Endothelial cell of umbilical vein (primary cell): Measurements from ENCODE around the gene PLA2G1B. TPM values are rescaled to one million over a fixed set of nuclear protein-coding genes. Genes with fewer than 3 reads are reported as not detected.

Experiments
- BruUV-seq: library from RNA; stranded (reverse); fragments of 400-500 nt; replicated peaks from 2 replicates; lab custom pipeline; 2021; lab: Mats Ljungman, UMichigan
- CTCF ChIA-PET: fragments of 300-600, 350-600 bp; sonication (Branson Sonifier 250); formaldehyde crosslinking; loops from one replicate; lab custom pipeline; 2021; ENCODE audit warnings: antibody characterized with exemption, inconsistent platforms; lab: Charles Lee
- POLR2A ChIA-PET: fragments of 300-600, 350-600 bp; sonication (Branson Sonifier 250); formaldehyde crosslinking; loops from one replicate; lab custom pipeline; 2021; ENCODE audit warnings: antibody characterized with exemption, inconsistent platforms; lab: Charles Lee
- DNase-seq: peaks from one replicate; pipeline ENCODE4 v3.0.0-alpha.2; 2011; ENCODE audit warnings: low read depth, low spot score
- FAIRE-seq: peaks from 2 replicates; lab custom pipeline; 2011; peaks lifted over from hg19 to GRCh38; lab: Jason Lieb, UNC
- H2AFZ ChIP-seq: 2 replicates; pipeline ENCODE4 v1.6.0; 2012; ENCODE audit warnings: low read depth, low read length, control low read depth, inconsistent platforms
- H3K27ac ChIP-seq: 2 replicates; pipeline ENCODE4 v1.5.1; 2011; ENCODE audit warnings: low read depth, mild to moderate bottlenecking, control low read depth, low read length, moderate library complexity; ENCODE audit not compliant: insufficient read depth
- H3K27me3 ChIP-seq, 2 experiments: 2 replicates each; pipeline versions ENCODE4 v1.6.0 to v1.6.1; 2011; ENCODE audit warnings: low read length in 2 of 2, mixed read lengths in 1 of 2; ENCODE audit not compliant: control insufficient read depth in 2 of 2, insufficient read depth in 2 of 2
- H3K36me3 ChIP-seq, 2 experiments: 2 replicates in 1 of 2; 3 replicates in 1 of 2; pipeline ENCODE4 v1.5.1; 2011; ENCODE audit warnings: low read length in 2 of 2, mild to moderate bottlenecking in 1 of 2, moderate library complexity in 1 of 2; ENCODE audit not compliant: control insufficient read depth in 2 of 2, insufficient read depth in 2 of 2; ENCODE audit errors: extremely low read depth in 1 of 2
- H3K4me1 ChIP-seq: 3 replicates; pipeline ENCODE4 v1.5.1; 2011; ENCODE audit warnings: mild to moderate bottlenecking, low read length; ENCODE audit not compliant: control insufficient read depth, insufficient read depth; ENCODE audit errors: extremely low read depth
- H3K4me2 ChIP-seq: 2 replicates; pipeline ENCODE4 v1.6.1; 2011; ENCODE audit warnings: low read length, control low read depth, mixed read lengths; ENCODE audit not compliant: insufficient read depth
- H3K4me3 ChIP-seq, 3 experiments: fragments of 200-600 bp in 1 of 3; sonication (generic), shearing (Covaris generic) in 1 of 3; replicated peaks in 1 of 3; 2 replicates each; pipeline ENCODE4 v1.5.1; 2011 to 2016; ENCODE audit warnings: control low read depth in 3 of 3, low read length in 3 of 3, mild to moderate bottlenecking in 2 of 3, inconsistent platforms in 1 of 3, low read depth in 1 of 3, moderate library complexity in 1 of 3; ENCODE audit not compliant: insufficient read depth in 1 of 3
- H3K79me2 ChIP-seq: 2 replicates; pipeline ENCODE4 v1.6.0; 2012; ENCODE audit warnings: low read length, inconsistent platforms; ENCODE audit not compliant: control insufficient read depth, insufficient read depth
- H3K9ac ChIP-seq: replicated peaks from 2 replicates; pipeline ENCODE3; 2011; ENCODE audit warnings: low read length, control low read depth; ENCODE audit not compliant: insufficient read depth; ENCODE audit errors: extremely low read depth
- H3K9me1 ChIP-seq: replicated peaks from 3 replicates; pipeline ENCODE4 v1.6.0; 2011; ENCODE audit warnings: mild to moderate bottlenecking, low read length; ENCODE audit not compliant: control insufficient read depth, insufficient read depth; ENCODE audit errors: extremely low read depth
- H3K9me3 ChIP-seq: replicated peaks from 2 replicates; pipeline ENCODE4 v1.5.1; 2012; ENCODE audit warnings: low read length, inconsistent platforms; ENCODE audit not compliant: control insufficient read depth, insufficient read depth
- H4K20me1 ChIP-seq: replicated peaks from 2 replicates; pipeline ENCODE3; 2011; ENCODE audit warnings: mild to moderate bottlenecking, low read length; ENCODE audit not compliant: control insufficient read depth, insufficient read depth; ENCODE audit errors: extremely low read depth
- EZH2 ChIP-seq: IDR thresholded peaks from 2 replicates; pipeline ENCODE4 v1.6.1; 2012; ENCODE audit warnings: borderline replicate concordance, low read depth, mild to moderate bottlenecking, moderate library complexity, low read length, inconsistent platforms; ENCODE audit not compliant: severe bottlenecking
- FOS ChIP-seq: IDR thresholded peaks from 2 replicates; pipeline ENCODE4 v1.6.1; 2011; ENCODE audit warnings: mild to moderate bottlenecking, low read length, moderate library complexity, borderline replicate concordance; ENCODE audit not compliant: insufficient read depth
- GATA2 ChIP-seq: IDR thresholded peaks from 2 replicates; pipeline ENCODE4 v1.7.0; 2011; ENCODE audit warnings: low read depth, mild to moderate bottlenecking, moderate library complexity, mixed read lengths, low read length; ENCODE audit not compliant: insufficient read length, insufficient read depth
- JUN ChIP-seq: IDR thresholded peaks from 2 replicates; pipeline ENCODE4 v1.6.1; 2011; ENCODE audit warnings: borderline replicate concordance, low read depth; ENCODE audit not compliant: insufficient read length, insufficient read depth
- MAX ChIP-seq: IDR thresholded peaks from 2 replicates; pipeline ENCODE4 v1.6.1; 2011; ENCODE audit not compliant: insufficient read depth, insufficient read length
- MYC ChIP-seq: IDR thresholded peaks from one replicate; pipeline ENCODE4 v1.6.1; 2011; ENCODE audit warnings: mild to moderate bottlenecking, low read depth, low read length
- POLR2A ChIP-seq: IDR thresholded peaks from 2 replicates; pipeline ENCODE4 v1.6.1; 2012; ENCODE audit warnings: low read depth, mild to moderate bottlenecking, control low read depth, low read length
- POLR2AphosphoS5 ChIP-seq: IDR thresholded peaks from 2 replicates; pipeline ENCODE4 v1.6.1; 2012; ENCODE audit warnings: low read depth, mild to moderate bottlenecking, control low read depth, low read length, moderate library complexity; ENCODE audit not compliant: insufficient read depth
- dilution Hi-C: fragments of 300-500 bp; cut with MboI; formaldehyde crosslinking; loops from one replicate; pipeline ENCODE4 v1.15.0; 2019; ENCODE audit warnings: low sequenced_read_pairs; ENCODE audit not compliant: extremely low pct_ligation_motif_present
- intact Hi-C: fragments of 100-400 bp; cut with micrococcal nuclease; formaldehyde crosslinking; loops from one replicate; pipeline ENCODE4 v1.10.0; 2022
- polyA plus RNA-seq, 4 experiments: library from polyadenylated mRNA; depleted of rRNA in 3 of 4; stranded (reverse) in 3 of 4; unstranded in 1 of 4; fragments of >200 nt; gene quantifications; 2 replicates each; pipeline versions ENCODE4 v1.2.1 to v1.2.3, GENCODE V29; 2011 to 2012; ENCODE audit warnings: missing spikeins in 1 of 4
- total RNA-seq: library from RNA; stranded (reverse); gene quantifications from 2 replicates; pipeline ENCODE4 v1.2.3, GENCODE V29; 2021
- TF ChIP-seq, protein P1 (sequence below), 2 donors: IDR thresholded peaks; 1 replicate in 1 of 2; 2 replicates in 1 of 2; pipeline ENCODE4 v1.5.1; 2011; ENCODE audit warnings: low read length in 2 of 2, mild to moderate bottlenecking in 2 of 2, moderate library complexity in 2 of 2, control low read depth in 1 of 2, inconsistent platforms in 1 of 2, low read depth in 1 of 2; ENCODE audit not compliant: insufficient read depth in 1 of 2; ENCODE audit errors: extremely low read depth in 1 of 2

Gene PLA2G1B
- total and polyA plus RNA-seq, 2 donors (not counting 3 experiments of a cell fraction or from before 2014, with no cell fraction given), result not detected

DNA sequence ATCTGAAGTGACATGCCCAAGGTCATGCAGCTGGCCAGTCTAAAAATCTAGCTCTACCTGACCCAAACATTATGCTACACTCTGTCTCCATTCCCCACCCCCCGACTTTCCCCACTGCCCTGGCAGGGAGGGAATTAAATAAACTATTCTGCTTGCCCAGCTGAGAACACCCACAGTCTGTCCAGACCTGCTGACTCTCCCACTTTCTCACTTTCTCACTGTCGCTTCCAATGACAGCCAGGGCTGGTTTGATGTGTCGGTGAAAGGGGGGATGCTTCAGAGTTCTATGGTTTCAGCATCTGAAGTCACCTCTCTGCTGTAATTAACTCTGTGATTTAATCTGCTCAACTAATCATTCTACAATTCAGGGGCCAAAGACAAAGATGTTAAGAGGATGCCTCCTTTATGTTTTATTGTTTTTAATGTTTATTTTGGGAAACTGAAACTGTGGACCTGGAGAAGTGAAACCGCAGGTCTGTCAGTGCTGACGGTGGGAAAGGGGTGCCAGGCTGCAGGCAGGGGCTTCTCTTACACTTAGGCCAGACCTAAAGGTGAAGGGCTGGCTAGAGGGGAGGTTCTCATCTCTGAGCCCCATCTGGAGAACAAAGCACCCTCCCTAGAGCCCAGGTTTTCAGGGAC lies 49.5 kb upstream of the PLA2G1B start:
- intact Hi-C loops (no loop called here), dilution Hi-C loops (no loop called here)
- Histone ChIP-seq H3K79me2 (no peaks in the 10 kb centered on the region), H2AFZ (no peak overlapping the region), H3K9me1 (no peaks in the 10 kb centered on the region), H3K9me3 (no peaks in the 10 kb centered on the region), H4K20me1 (no peaks in the 10 kb centered on the region), H3K36me3 (no peaks in the 10 kb centered on the region), H3K27ac (no peak overlapping the region), H3K4me3 (no peak overlapping the region), H3K9ac (no peak overlapping the region), H3K4me2 (no peak overlapping the region), H3K4me1 (no peaks in the 10 kb centered on the region), H3K27me3 (peaks cover 22 to 25% of the 10 kb centered on the region in 2 experiments)
- no TSS peak for BruUV-seq
- ChIA-PET POLR2A (no interaction called here), CTCF (interaction anchor here (2.8 kb wide), 1 partner anchor 11 kb away, joined by 24 read pairs; no protein-coding TSS in a partner anchor)
- TF ChIP-seq FOS (no peak), MAX (no peak), EZH2 (no peak), POLR2AphosphoS5 (no peak)
- DNase-seq, result no peak
- FAIRE-seq, result no peak

- CTCF ChIA-PET, result interaction anchor here (1.0 to 2.8 kb wide), 3 partner anchors 10 to 28 kb away, joined by 3 to 24 read pairs (median 3); no protein-coding TSS in a partner anchor
- FAIRE-seq, result no peak
Observed at GRCh38 chr12:120376416-120376815, 48.8 kb upstream of the PLA2G1B start.

More at GRCh38 chr12:120376416-120376815, 48.8 kb upstream of the PLA2G1B start:
- dilution Hi-C loops (no loop called here), intact Hi-C loops (no loop called here)
- Histone ChIP-seq H4K20me1 (no peaks in the 10 kb centered on the region), H3K27me3 (peaks cover 26 to 31% of the 10 kb centered on the region in 2 experiments), H3K36me3 (no peaks in the 10 kb centered on the region), H3K4me2 (no peak overlapping the region), H3K4me3 (no peak overlapping the region), H3K27ac (no peak overlapping the region), H3K9ac (no peak overlapping the region), H3K4me1 (no peaks in the 10 kb centered on the region), H2AFZ (no peak overlapping the region), H3K79me2 (no peaks in the 10 kb centered on the region), H3K9me3 (no peaks in the 10 kb centered on the region), H3K9me1 (no peaks in the 10 kb centered on the region)
- POLR2A ChIA-PET, result no interaction called here
- TF ChIP-seq POLR2A, result no peak
- TF ChIP-seq GATA2, result no peak
- no peak for TF ChIP-seq POLR2AphosphoS5
- no peak for TF ChIP-seq FOS
- no peak for TF ChIP-seq MAX
- no peak for TF ChIP-seq MYC
- TF ChIP-seq JUN, result no peak
- TF ChIP-seq, protein P1, sequence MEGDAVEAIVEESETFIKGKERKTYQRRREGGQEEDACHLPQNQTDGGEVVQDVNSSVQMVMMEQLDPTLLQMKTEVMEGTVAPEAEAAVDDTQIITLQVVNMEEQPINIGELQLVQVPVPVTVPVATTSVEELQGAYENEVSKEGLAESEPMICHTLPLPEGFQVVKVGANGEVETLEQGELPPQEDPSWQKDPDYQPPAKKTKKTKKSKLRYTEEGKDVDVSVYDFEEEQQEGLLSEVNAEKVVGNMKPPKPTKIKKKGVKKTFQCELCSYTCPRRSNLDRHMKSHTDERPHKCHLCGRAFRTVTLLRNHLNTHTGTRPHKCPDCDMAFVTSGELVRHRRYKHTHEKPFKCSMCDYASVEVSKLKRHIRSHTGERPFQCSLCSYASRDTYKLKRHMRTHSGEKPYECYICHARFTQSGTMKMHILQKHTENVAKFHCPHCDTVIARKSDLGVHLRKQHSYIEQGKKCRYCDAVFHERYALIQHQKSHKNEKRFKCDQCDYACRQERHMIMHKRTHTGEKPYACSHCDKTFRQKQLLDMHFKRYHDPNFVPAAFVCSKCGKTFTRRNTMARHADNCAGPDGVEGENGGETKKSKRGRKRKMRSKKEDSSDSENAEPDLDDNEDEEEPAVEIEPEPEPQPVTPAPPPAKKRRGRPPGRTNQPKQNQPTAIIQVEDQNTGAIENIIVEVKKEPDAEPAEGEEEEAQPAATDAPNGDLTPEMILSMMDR (IDR thresholded peaks at IDR 0.05; ENCODE audit: extremely low read depth in 1 of 2, insufficient read depth in 1 of 2, low read depth in 1 of 2, low read length in 2 of 2), result no peak
- no peak for TF ChIP-seq EZH2
- no peak for DNase-seq
- no TSS peak for BruUV-seq
